ENCODE results near the gene KRT76.

GRCh38 chr12:52745554-52745953, 31.6 kb downstream of the KRT76 start:
- TF ChIP-seq GABPA (IDR thresholded peaks at IDR 0.05; ENCODE audit: low read depth), result no peak
- TF ChIP-seq, protein P1, sequence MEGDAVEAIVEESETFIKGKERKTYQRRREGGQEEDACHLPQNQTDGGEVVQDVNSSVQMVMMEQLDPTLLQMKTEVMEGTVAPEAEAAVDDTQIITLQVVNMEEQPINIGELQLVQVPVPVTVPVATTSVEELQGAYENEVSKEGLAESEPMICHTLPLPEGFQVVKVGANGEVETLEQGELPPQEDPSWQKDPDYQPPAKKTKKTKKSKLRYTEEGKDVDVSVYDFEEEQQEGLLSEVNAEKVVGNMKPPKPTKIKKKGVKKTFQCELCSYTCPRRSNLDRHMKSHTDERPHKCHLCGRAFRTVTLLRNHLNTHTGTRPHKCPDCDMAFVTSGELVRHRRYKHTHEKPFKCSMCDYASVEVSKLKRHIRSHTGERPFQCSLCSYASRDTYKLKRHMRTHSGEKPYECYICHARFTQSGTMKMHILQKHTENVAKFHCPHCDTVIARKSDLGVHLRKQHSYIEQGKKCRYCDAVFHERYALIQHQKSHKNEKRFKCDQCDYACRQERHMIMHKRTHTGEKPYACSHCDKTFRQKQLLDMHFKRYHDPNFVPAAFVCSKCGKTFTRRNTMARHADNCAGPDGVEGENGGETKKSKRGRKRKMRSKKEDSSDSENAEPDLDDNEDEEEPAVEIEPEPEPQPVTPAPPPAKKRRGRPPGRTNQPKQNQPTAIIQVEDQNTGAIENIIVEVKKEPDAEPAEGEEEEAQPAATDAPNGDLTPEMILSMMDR (IDR thresholded peaks at IDR 0.05; ENCODE audit: insufficient read depth, low read length), result no peak
- no peak for TF ChIP-seq POLR2AphosphoS5 (IDR thresholded peaks at IDR 0.05; ENCODE audit: low read depth)
- TF ChIP-seq, protein P2, sequence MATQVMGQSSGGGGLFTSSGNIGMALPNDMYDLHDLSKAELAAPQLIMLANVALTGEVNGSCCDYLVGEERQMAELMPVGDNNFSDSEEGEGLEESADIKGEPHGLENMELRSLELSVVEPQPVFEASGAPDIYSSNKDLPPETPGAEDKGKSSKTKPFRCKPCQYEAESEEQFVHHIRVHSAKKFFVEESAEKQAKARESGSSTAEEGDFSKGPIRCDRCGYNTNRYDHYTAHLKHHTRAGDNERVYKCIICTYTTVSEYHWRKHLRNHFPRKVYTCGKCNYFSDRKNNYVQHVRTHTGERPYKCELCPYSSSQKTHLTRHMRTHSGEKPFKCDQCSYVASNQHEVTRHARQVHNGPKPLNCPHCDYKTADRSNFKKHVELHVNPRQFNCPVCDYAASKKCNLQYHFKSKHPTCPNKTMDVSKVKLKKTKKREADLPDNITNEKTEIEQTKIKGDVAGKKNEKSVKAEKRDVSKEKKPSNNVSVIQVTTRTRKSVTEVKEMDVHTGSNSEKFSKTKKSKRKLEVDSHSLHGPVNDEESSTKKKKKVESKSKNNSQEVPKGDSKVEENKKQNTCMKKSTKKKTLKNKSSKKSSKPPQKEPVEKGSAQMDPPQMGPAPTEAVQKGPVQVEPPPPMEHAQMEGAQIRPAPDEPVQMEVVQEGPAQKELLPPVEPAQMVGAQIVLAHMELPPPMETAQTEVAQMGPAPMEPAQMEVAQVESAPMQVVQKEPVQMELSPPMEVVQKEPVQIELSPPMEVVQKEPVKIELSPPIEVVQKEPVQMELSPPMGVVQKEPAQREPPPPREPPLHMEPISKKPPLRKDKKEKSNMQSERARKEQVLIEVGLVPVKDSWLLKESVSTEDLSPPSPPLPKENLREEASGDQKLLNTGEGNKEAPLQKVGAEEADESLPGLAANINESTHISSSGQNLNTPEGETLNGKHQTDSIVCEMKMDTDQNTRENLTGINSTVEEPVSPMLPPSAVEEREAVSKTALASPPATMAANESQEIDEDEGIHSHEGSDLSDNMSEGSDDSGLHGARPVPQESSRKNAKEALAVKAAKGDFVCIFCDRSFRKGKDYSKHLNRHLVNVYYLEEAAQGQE (IDR thresholded peaks at IDR 0.05; ENCODE audit: insufficient replicate concordance, low read depth), result no peak
- TF ChIP-seq SPI1 (IDR thresholded peaks at IDR 0.05; ENCODE audit: borderline replicate concordance, low read depth), result no peak

Measured in HL-60 (cell line).